Neural cell (in vitro differentiated cells): Measurements from ENCODE around the gene MAJIN.

Experiments
- EZH2 ChIP-seq: fragments of 200-600, 300-800 bp; shearing (Covaris generic), sonication (generic); IDR thresholded peaks from 2 replicates; pipeline ENCODE4 v1.6.1; 2014; ENCODE audit warnings: antibody characterized with exemption, low read length, borderline replicate concordance, mild to moderate bottlenecking; ENCODE audit not compliant: insufficient read depth, poor library complexity, severe bottlenecking
- MXI1 ChIP-seq: fragments of 450-650 bp; conservative IDR thresholded peaks from 2 replicates; pipeline ENCODE4 v1.6.1; 2014; ENCODE audit warnings: antibody characterized with exemption, mild to moderate bottlenecking; ENCODE audit not compliant: poor library complexity, severe bottlenecking
- POLR2AphosphoS5 ChIP-seq: IDR thresholded peaks from 2 replicates; pipeline ENCODE4 v1.6.1; 2012
- TAF1 ChIP-seq: IDR thresholded peaks from 2 replicates; pipeline ENCODE4 v1.6.1; 2012; ENCODE audit warnings: low read depth
- TF ChIP-seq, protein P1 (sequence below): fragments of 450-650 bp; IDR thresholded peaks from 2 replicates; pipeline ENCODE4 v1.5.1; 2014; ENCODE audit warnings: antibody characterized with exemption, mild to moderate bottlenecking, moderate library complexity; ENCODE audit not compliant: poor library complexity, severe bottlenecking
- TF ChIP-seq, protein P2 (sequence below): IDR thresholded peaks from 2 replicates; pipeline ENCODE4 v1.6.1; 2012; ENCODE audit warnings: borderline replicate concordance

DNA sequence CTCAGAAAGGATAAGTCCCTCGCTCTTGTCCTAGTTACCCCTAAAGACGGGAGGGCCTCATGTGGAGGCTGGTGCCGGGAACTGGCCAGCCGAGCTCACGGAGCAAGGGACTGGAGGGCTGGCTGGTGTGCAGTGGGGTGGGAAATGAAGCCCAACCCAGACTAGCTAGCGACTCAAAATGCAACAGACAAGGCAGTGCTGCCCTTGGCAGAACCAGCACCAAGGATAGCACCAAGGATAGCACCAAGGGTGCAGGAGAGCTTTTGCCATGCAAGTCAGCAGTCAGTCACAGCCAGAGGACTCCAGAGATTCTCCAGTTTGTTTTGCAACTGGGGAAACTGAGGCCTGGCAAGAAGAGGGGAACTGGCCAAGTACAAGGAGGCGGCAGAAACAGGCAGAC, 31.4 kb upstream of the MAJIN start:
- TF ChIP-seq, protein P1, sequence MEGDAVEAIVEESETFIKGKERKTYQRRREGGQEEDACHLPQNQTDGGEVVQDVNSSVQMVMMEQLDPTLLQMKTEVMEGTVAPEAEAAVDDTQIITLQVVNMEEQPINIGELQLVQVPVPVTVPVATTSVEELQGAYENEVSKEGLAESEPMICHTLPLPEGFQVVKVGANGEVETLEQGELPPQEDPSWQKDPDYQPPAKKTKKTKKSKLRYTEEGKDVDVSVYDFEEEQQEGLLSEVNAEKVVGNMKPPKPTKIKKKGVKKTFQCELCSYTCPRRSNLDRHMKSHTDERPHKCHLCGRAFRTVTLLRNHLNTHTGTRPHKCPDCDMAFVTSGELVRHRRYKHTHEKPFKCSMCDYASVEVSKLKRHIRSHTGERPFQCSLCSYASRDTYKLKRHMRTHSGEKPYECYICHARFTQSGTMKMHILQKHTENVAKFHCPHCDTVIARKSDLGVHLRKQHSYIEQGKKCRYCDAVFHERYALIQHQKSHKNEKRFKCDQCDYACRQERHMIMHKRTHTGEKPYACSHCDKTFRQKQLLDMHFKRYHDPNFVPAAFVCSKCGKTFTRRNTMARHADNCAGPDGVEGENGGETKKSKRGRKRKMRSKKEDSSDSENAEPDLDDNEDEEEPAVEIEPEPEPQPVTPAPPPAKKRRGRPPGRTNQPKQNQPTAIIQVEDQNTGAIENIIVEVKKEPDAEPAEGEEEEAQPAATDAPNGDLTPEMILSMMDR: no peak
- TF ChIP-seq, protein P2, sequence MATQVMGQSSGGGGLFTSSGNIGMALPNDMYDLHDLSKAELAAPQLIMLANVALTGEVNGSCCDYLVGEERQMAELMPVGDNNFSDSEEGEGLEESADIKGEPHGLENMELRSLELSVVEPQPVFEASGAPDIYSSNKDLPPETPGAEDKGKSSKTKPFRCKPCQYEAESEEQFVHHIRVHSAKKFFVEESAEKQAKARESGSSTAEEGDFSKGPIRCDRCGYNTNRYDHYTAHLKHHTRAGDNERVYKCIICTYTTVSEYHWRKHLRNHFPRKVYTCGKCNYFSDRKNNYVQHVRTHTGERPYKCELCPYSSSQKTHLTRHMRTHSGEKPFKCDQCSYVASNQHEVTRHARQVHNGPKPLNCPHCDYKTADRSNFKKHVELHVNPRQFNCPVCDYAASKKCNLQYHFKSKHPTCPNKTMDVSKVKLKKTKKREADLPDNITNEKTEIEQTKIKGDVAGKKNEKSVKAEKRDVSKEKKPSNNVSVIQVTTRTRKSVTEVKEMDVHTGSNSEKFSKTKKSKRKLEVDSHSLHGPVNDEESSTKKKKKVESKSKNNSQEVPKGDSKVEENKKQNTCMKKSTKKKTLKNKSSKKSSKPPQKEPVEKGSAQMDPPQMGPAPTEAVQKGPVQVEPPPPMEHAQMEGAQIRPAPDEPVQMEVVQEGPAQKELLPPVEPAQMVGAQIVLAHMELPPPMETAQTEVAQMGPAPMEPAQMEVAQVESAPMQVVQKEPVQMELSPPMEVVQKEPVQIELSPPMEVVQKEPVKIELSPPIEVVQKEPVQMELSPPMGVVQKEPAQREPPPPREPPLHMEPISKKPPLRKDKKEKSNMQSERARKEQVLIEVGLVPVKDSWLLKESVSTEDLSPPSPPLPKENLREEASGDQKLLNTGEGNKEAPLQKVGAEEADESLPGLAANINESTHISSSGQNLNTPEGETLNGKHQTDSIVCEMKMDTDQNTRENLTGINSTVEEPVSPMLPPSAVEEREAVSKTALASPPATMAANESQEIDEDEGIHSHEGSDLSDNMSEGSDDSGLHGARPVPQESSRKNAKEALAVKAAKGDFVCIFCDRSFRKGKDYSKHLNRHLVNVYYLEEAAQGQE: no peak
- TF ChIP-seq MXI1: no peak
- no peak for TF ChIP-seq EZH2
- TF ChIP-seq POLR2AphosphoS5: no peak
- TF ChIP-seq TAF1: no peak
